Testis (tissue), 2 donors: Measurements from ENCODE around the gene DAND5.

Experiments
- CTCF ChIP-seq, 3 experiments: fragments of 450-650 bp in 2 of 3; fragments of 200-600 bp in 1 of 3; sonication (generic) in 1 of 3; IDR thresholded peaks; one replicate each; pipeline ENCODE4 v1.5.1; 2016 to 2019; ENCODE audit warnings: antibody characterized with exemption in 3 of 3, mild to moderate bottlenecking in 2 of 3, moderate library complexity in 1 of 3
- POLR2A ChIP-seq: fragments of 450-650 bp; IDR thresholded peaks from one replicate; pipeline ENCODE4 v1.6.1; 2017; ENCODE audit warnings: antibody characterized with exemption, mild to moderate bottlenecking, moderate library complexity

- TF ChIP-seq CTCF (IDR thresholded peaks at IDR 0.05): no peak
- no peak for TF ChIP-seq POLR2A
Observed at GRCh38 chr19:12967907-12968306, 1.5 kb upstream of the DAND5 start.
